Measurements from ENCODE around the gene NCAPD2. TPM values are rescaled to one million over a fixed set of nuclear protein-coding genes. Genes with fewer than 3 reads are reported as not detected.

The NCAPD2 gene
- total and polyA plus RNA-seq, 2 donors (not counting 1 experiment from before 2014, with no cell fraction given), result 19.9 to 42.1 TPM

DNA sequence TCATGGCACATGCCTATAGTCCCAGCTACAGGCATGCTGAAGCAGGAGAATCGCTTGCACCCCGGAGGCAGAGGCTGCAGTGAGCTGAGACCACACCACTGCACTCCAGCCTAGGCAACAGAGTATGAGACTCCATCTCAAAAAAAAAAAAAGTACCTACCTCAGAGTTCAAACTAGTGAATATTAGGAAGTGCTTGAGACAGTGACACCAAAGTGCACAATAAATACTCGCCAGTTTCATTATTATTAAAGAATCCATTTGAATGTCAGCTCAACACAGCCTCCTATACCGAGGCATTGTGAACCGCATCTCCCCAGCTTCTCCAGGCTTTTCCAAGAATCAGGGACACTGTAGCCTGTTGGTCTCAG is 45.4 kb downstream of the NCAPD2 start:
- no peaks in the 10 kb centered on the region for H3K9me3 Mint-ChIP-seq (ENCODE audit: insufficient read depth)
- Histone ChIP-seq H3K27ac (ENCODE audit: low read length in 2 of 2) (no peak overlapping the region), H3K4me3 (ENCODE audit: control extremely low read depth in 1 of 5, extremely low read depth in 1 of 5, insufficient read depth in 1 of 5, low read depth in 2 of 5, low read length in 4 of 5) (no peak overlapping the region), H3K36me3 (replicated peaks in 1 of 2; ENCODE audit: control extremely low read depth in 1 of 2, control insufficient read depth in 1 of 2, extremely low read depth in 1 of 2, insufficient read depth in 2 of 2, low read length in 1 of 2) (peaks cover 0 to 41% of the 10 kb centered on the region in 2 experiments), H3K9ac (ENCODE audit: low read length) (no peak overlapping the region), H3K4me2 (replicated peaks; ENCODE audit: low read depth, low read length, poor library complexity, severe bottlenecking) (no peak overlapping the region), H4K20me1 (ENCODE audit: control insufficient read depth, insufficient read depth, low read length, poor library complexity, severe bottlenecking) (peaks cover 31% of the 10 kb centered on the region), H3K4me1 (ENCODE audit: control insufficient read depth in 2 of 2, insufficient read depth in 2 of 2, low read length in 2 of 2) (peaks cover 24 to 35% of the 10 kb centered on the region in 2 donors), H3K9me3 (ENCODE audit: control extremely low read depth in 1 of 3, control insufficient read depth in 2 of 3, insufficient read depth in 1 of 3, low read length in 2 of 3) (no peaks in the 10 kb centered on the region), H3K27me3 (replicated peaks in 1 of 4; ENCODE audit: control extremely low read depth in 1 of 4, control insufficient read depth in 3 of 4, insufficient read depth in 4 of 4, low read length in 3 of 4) (no peaks in the 10 kb centered on the region), H3K79me2 (ENCODE audit: control insufficient read depth, insufficient read depth, low read length) (peaks cover 10% of the 10 kb centered on the region), H2AFZ (ENCODE audit: insufficient read depth, low read depth, low read length, poor library complexity, severe bottlenecking) (no peak overlapping the region)
- H3K27me3 Mint-ChIP-seq, result no peaks in the 10 kb centered on the region
- peaks cover 45% of the 10 kb centered on the region for H3K4me1 Mint-ChIP-seq
- ChIA-PET CTCF (interaction anchor here (0.5 to 7.0 kb wide), 21 partner anchors 13 to 1438 kb away, joined by 3 to 222 read pairs (median 5); partner anchors contain the start of genes CD27, IFFO1, MRPL51 and TAPBPL), POLR2A (interaction anchor here (1.1 to 3.4 kb wide), 2 partner anchors 29 to 69 kb away, joined by 4 to 19 read pairs; partner anchors contain the start of genes NOP2 and VAMP1)
- no peak for DNase-seq
- WGBS (ENCODE audit: insufficient coverage), result 71% methylated on average over 5 of the region's 5 CpGs
- H3K27ac Mint-ChIP-seq, result peak overlapping the region; percentile 37
- intact Hi-C loops (cut with micrococcal nuclease), result loop anchor here (2.0 to 5.0 kb wide), 2 partner anchors 252 to 342 kb away; no protein-coding TSS in a partner anchor
- no peak overlapping the region for H3K4me3 Mint-ChIP-seq
- no peak for TF ChIP-seq EZH2 (IDR thresholded peaks at IDR 0.05; ENCODE audit: borderline replicate concordance, insufficient read depth, low read depth, low read length, poor library complexity, severe bottlenecking)
- TF ChIP-seq, protein P1, sequence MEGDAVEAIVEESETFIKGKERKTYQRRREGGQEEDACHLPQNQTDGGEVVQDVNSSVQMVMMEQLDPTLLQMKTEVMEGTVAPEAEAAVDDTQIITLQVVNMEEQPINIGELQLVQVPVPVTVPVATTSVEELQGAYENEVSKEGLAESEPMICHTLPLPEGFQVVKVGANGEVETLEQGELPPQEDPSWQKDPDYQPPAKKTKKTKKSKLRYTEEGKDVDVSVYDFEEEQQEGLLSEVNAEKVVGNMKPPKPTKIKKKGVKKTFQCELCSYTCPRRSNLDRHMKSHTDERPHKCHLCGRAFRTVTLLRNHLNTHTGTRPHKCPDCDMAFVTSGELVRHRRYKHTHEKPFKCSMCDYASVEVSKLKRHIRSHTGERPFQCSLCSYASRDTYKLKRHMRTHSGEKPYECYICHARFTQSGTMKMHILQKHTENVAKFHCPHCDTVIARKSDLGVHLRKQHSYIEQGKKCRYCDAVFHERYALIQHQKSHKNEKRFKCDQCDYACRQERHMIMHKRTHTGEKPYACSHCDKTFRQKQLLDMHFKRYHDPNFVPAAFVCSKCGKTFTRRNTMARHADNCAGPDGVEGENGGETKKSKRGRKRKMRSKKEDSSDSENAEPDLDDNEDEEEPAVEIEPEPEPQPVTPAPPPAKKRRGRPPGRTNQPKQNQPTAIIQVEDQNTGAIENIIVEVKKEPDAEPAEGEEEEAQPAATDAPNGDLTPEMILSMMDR (IDR thresholded peaks at IDR 0.05), result no peak
- ATAC-seq (ENCODE audit: low read depth), result no peak

DNA sequence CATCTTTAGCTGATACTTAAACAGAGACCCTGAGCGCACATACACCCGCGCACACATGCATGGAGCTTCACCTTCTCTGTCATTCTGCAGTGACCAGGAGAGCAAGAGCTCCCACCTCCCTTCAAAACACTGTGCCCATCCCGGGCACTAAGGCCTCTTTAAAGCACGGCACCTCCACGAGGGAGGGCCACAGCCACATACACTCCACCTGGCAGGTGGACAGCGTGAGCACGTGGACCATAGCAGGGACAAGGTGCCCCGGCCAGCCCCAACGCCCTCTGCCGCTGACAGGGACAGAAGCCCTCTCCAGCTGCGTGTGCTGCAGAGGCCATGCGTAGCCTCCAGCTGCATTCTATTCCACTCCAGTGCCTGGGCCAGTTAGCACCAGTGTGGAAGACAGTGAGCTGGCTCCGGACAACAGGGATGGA is 45.8 kb downstream of the NCAPD2 start:
- Histone ChIP-seq H3K9ac (ENCODE audit: low read length) (no peak overlapping the region), H3K4me3 (ENCODE audit: control extremely low read depth in 1 of 5, extremely low read depth in 1 of 5, insufficient read depth in 1 of 5, low read depth in 2 of 5, low read length in 4 of 5) (no peak overlapping the region), H3K27me3 (replicated peaks in 1 of 4; ENCODE audit: control extremely low read depth in 1 of 4, control insufficient read depth in 3 of 4, insufficient read depth in 4 of 4, low read length in 3 of 4) (no peaks in the 10 kb centered on the region), H3K79me2 (ENCODE audit: control insufficient read depth, insufficient read depth, low read length) (peaks cover 8% of the 10 kb centered on the region), H3K9me3 (ENCODE audit: control extremely low read depth in 1 of 3, control insufficient read depth in 2 of 3, insufficient read depth in 1 of 3, low read length in 2 of 3) (no peaks in the 10 kb centered on the region), H3K36me3 (replicated peaks in 1 of 2; ENCODE audit: control extremely low read depth in 1 of 2, control insufficient read depth in 1 of 2, extremely low read depth in 1 of 2, insufficient read depth in 2 of 2, low read length in 1 of 2) (peaks cover 0 to 45% of the 10 kb centered on the region in 2 experiments), H3K4me1 (ENCODE audit: control insufficient read depth in 2 of 2, insufficient read depth in 2 of 2, low read length in 2 of 2) (peaks cover 24 to 35% of the 10 kb centered on the region in 2 donors), H3K4me2 (replicated peaks; ENCODE audit: low read depth, low read length, poor library complexity, severe bottlenecking) (peak overlapping the region; percentile 81), H2AFZ (ENCODE audit: insufficient read depth, low read depth, low read length, poor library complexity, severe bottlenecking) (no peak overlapping the region), H4K20me1 (ENCODE audit: control insufficient read depth, insufficient read depth, low read length, poor library complexity, severe bottlenecking) (peaks cover 31% of the 10 kb centered on the region), H3K27ac (ENCODE audit: low read length in 2 of 2) (no peak overlapping the region)
- ChIA-PET POLR2A (interaction anchor here (1.1 to 3.4 kb wide), 2 partner anchors 28 to 69 kb away, joined by 4 to 19 read pairs; partner anchors contain the start of genes NOP2 and VAMP1), CTCF (interaction anchor here (0.5 to 7.0 kb wide), 19 partner anchors 13 to 1438 kb away, joined by 3 to 222 read pairs (median 5); partner anchors contain the start of genes CD27, IFFO1, MRPL51 and TAPBPL)
- Mint-ChIP-seq H3K4me1 (peaks cover 45% of the 10 kb centered on the region), H3K4me3 (peak overlapping the region; percentile 86), H3K27me3 (no peaks in the 10 kb centered on the region), H3K9me3 (ENCODE audit: insufficient read depth) (no peaks in the 10 kb centered on the region), H3K27ac (peak overlapping the region; percentile 37)
- DNase-seq (no peak), ATAC-seq (ENCODE audit: low read depth) (no peak)
- intact Hi-C loops (cut with micrococcal nuclease), result loop anchor here (2.0 to 5.0 kb wide), 2 partner anchors 252 to 343 kb away; no protein-coding TSS in a partner anchor
- WGBS (ENCODE audit: insufficient coverage), result 85% methylated on average over 14 of the region's 14 CpGs
- TF ChIP-seq EZH2 (IDR thresholded peaks at IDR 0.05; ENCODE audit: borderline replicate concordance, insufficient read depth, low read depth, low read length, poor library complexity, severe bottlenecking), result no peak
- TF ChIP-seq, protein P1 (IDR thresholded peaks at IDR 0.05), result no peak

Measured in B cell (primary cell).